K562 (cell line): Measurements from ENCODE around the gene DCTD. TPM values are rescaled to one million over a fixed set of nuclear protein-coding genes. Genes with fewer than 3 reads are reported as not detected.

Source experiments
- ADNP ChIP-seq: fragments of 200-800 bp; sonication (Bioruptor generic); IDR thresholded peaks from 2 replicates; pipeline ENCODE4 v1.6.1; 2016; ENCODE audit warnings: missing genetic modification characterization, missing compliant biosample characterization
- CTCFL ChIP-seq: IDR thresholded peaks from 2 replicates; pipeline ENCODE4 v1.6.1; 2011; ENCODE audit warnings: borderline replicate concordance, low read depth, mild to moderate bottlenecking, moderate library complexity, low read length; ENCODE audit not compliant: insufficient read depth, poor library complexity, severe bottlenecking
- CXXC5 ChIP-seq: fragments of 250-450 bp; sonication (Bioruptor Pico); IDR thresholded peaks from 2 replicates; pipeline ENCODE4 v1.8.0; 2022; ENCODE audit warnings: inconsistent platforms, mild to moderate bottlenecking, moderate library complexity
- FOXJ3 ChIP-seq: sonication (generic); formaldehyde crosslinking; IDR thresholded peaks from 2 replicates; pipeline ENCODE4 v1.4.0; 2020; ENCODE audit warnings: mild to moderate bottlenecking, missing genetic modification reagents
- KLF6 ChIP-seq: fragments of 250-450 bp; sonication (Bioruptor Pico); IDR thresholded peaks from 2 replicates; pipeline ENCODE4 v1.4.0; 2020; ENCODE audit warnings: mild to moderate bottlenecking, moderate library complexity, borderline replicate concordance
- NBN ChIP-seq: fragments of 450-650 bp; IDR thresholded peaks from 2 replicates; pipeline ENCODE4 v1.6.1; 2016; ENCODE audit warnings: low read depth, mild to moderate bottlenecking
- NRF1 ChIP-seq, 2 experiments: fragments of 450-650 bp; IDR thresholded peaks in 1 of 2; conservative IDR thresholded peaks in 1 of 2; 2 replicates each; pipeline ENCODE4 v1.6.1; 2014; ENCODE audit warnings: mild to moderate bottlenecking in 2 of 2
- POLR2AphosphoS5 ChIP-seq: IDR thresholded peaks from 2 replicates; pipeline ENCODE4 v1.6.1; 2011; ENCODE audit warnings: mild to moderate bottlenecking, low read depth, low read length, moderate library complexity; ENCODE audit not compliant: control insufficient read depth, insufficient read depth
- RAD21 ChIP-seq, 2 experiments: fragments of 250-450 bp in 1 of 2; fragments of 450-650 bp in 1 of 2; sonication (Bioruptor Pico) in 1 of 2; formaldehyde crosslinking in 1 of 2; IDR thresholded peaks in 1 of 2; conservative IDR thresholded peaks in 1 of 2; 2 replicates each; pipeline versions ENCODE4 v1.4.0 to v1.8.0; 2020 to 2022; ENCODE audit warnings: mild to moderate bottlenecking in 2 of 2, moderate library complexity in 1 of 2
- RBM39 ChIP-seq: fragments of 200-400 bp; formaldehyde crosslinking; optimal IDR thresholded peaks from 2 replicates; pipeline ENCODE3; 2018; ENCODE audit warnings: low read depth, low read length
- ZKSCAN3 ChIP-seq: fragments of 250-450 bp; sonication (Bioruptor Pico); IDR thresholded peaks from 2 replicates; pipeline ENCODE4 v1.4.0; 2020
- ZNF354B ChIP-seq: fragments of 250-450 bp; sonication (Bioruptor Pico); IDR thresholded peaks from 2 replicates; pipeline ENCODE4 v1.4.0; 2020
- polyA plus RNA-seq, 8 experiments: library from polyadenylated mRNA; depleted of rRNA in 4 of 8; stranded (reverse) in 5 of 8; unstranded in 3 of 8; fragments of >200 nt; fragmentation: Nextera tagmentation in 2 of 8; fragmentation: Illumina TruSeq in 1 of 8; extraction: Ambion mirVana in 2 of 8; extraction: Trizol in 1 of 8; gene quantifications; 2 replicates each; pipeline versions ENCODE4 v1.2.1 to v1.2.3, GENCODE V29; 2011 to 2014; ENCODE audit warnings: inconsistent platforms in 1 of 8, missing spikeins in 1 of 8
- total RNA-seq, 7 experiments: library from RNA; depleted of rRNA in 6 of 7; stranded (reverse); fragments of >200 nt in 6 of 7; fragmentation: Illumina TruSeq in 2 of 7; extraction: Trizol in 2 of 7; gene quantifications; 2 replicates each; pipeline versions ENCODE4 v1.2.1 to v1.2.3, GENCODE V29; 2011 to 2021; ENCODE audit warnings: low replicate concordance in 1 of 7

DCTD gene
- total and polyA plus RNA-seq, 9 of the 15 experiments (the other 6 are each of a cell fraction or from before 2014, with no cell fraction given) = 38.7 to 114 (median 76.5) TPM

- TF ChIP-seq ZNF354B (CRISPR knock-in tag) (no peak), CTCFL (peak; percentile 59), NRF1 (conservative IDR thresholded peaks at IDR 0.05 in 1 of 2, IDR thresholded peaks at IDR 0.05 in 1 of 2) (no peak; a peak in 1 of 4 replicates), FOXJ3 (CRISPR knock-in tag) (no peak), CXXC5 (no peak), RBM39 (no peak), RAD21 (CRISPR knock-in tag; conservative IDR thresholded peaks at IDR 0.05 in 1 of 2, IDR thresholded peaks at IDR 0.05 in 1 of 2) (peak; percentile 82 to 84), ADNP (no peak), POLR2AphosphoS5 (no peak), KLF6 (CRISPR knock-in tag) (no peak), NBN (no peak), ZKSCAN3 (CRISPR knock-in tag) (no peak)
These were observed 8.1 kb upstream of the DCTD start (continued) for GRCh38 chr4:182925298-182925757.
